Stimulated activated CD4-positive, alpha-beta T cell treated with anti-CD3 and anti-CD28 coated beads, Interleukin-1b, Interleukin-23, amount 100 ng/mL, for 48 hours (primary cell): ENCODE measurements around the gene LHX1.

Experiments used
- DNase-seq: peaks from one replicate; pipeline ENCODE4 v3.0.0-alpha.2; 2020

LHX1 gene

GRCh38 chr17:36937001-36937958, at the start of gene LHX1:
Gene LHX1 (plus strand): TSS chr17:36937475. CDS start chr17:36938198, 723 bp downstream.
- DNase-seq: no peak

- no peak for DNase-seq
These were observed 48.9 kb upstream of the LHX1 start for GRCh38 chr17:36888236-36888951.

- DNase-seq: no peak
These were observed 47.4 kb upstream of the LHX1 start for GRCh38 chr17:36889770-36890349.

- DNase-seq: no peak
These were observed 46.7 kb upstream of the LHX1 start for GRCh38 chr17:36890398-36891168.

- DNase-seq: no peak
These were observed 45.0 kb upstream of the LHX1 start for GRCh38 chr17:36892112-36892838.

- DNase-seq: no peak
These were observed 43.1 kb upstream of the LHX1 start for GRCh38 chr17:36894177-36894576.

- DNase-seq: no peak
These were observed 42.4 kb upstream of the LHX1 start for GRCh38 chr17:36894925-36895324.

- no peak for DNase-seq
These were observed 37.8 kb upstream of the LHX1 start for GRCh38 chr17:36899250-36900159.

GRCh38 chr17:36900160-36900512, 37.1 kb upstream of the LHX1 start:
- no peak for DNase-seq

GRCh38 chr17:36901506-36901905, 35.8 kb upstream of the LHX1 start:
- DNase-seq: no peak

GRCh38 chr17:36907407-36907806, 29.9 kb upstream of the LHX1 start:
- no peak for DNase-seq

- no peak for DNase-seq
These were observed 26.8 kb upstream of the LHX1 start for GRCh38 chr17:36910513-36910912.

- no peak for DNase-seq
These were observed 26.3 kb upstream of the LHX1 start for GRCh38 chr17:36911001-36911400.

- no peak for DNase-seq
These were observed 24.1 kb upstream of the LHX1 start for GRCh38 chr17:36913132-36913531.

- DNase-seq: no peak
These were observed 19.0 kb upstream of the LHX1 start for GRCh38 chr17:36918211-36918691.

GRCh38 chr17:36919407-36919968, 17.8 kb upstream of the LHX1 start:
- DNase-seq: no peak

GRCh38 chr17:36920032-36921005, 17.0 kb upstream of the LHX1 start:
- DNase-seq: no peak

- peak; percentile 86 for DNase-seq
These were observed 16.0 kb upstream of the LHX1 start for GRCh38 chr17:36921095-36921851.

GRCh38 chr17:36922175-36922574, 15.1 kb upstream of the LHX1 start:
- DNase-seq: no peak
